Measurements from ENCODE around the gene LRRC61. TPM values are rescaled to one million over a fixed set of nuclear protein-coding genes. Genes with fewer than 3 reads are reported as not detected.

The LRRC61 gene
- total and polyA plus RNA-seq, 2 of the 13 experiments (the other 11 are each of a cell fraction or from before 2014, with no cell fraction given), result 33.0 to 34.8 TPM

DNA sequence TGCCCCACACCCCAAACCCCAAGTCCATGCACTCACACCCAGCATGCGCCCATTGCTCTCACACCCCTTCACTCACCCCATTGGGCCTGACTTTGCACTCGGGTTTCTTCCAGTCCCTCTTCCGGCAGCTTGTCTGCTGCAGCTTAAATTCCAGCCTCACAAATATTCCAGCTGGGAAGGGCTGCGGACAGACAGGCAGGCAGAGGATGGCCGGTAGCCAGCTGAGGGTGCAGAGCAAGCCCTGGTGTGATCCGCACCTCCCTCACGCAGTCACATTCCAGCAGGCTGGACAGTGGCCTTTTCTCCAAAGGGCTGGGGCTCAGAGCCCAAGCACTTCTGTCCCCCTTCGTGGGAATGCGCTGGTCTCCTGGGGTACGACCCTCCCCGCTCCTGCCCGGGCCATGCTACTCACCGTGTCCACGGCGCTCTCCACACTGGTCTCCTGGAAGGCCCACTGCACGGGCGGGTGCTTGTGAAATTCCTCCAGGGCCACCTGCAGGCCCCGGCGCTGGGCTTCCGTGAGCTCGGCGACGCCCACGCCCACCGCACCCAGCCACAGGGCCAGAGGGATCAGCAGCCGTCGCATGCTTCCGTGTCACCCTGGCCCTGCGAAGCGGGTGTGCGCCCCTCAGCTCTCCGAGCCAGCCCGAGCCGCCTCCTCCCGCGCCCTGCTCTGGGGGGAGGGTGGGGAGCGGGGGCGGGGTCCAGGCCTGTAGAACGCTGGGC, 17.0 kb downstream of the LRRC61 start:
- H3K27ac ChIP-seq (ENCODE audit: extremely low read length, insufficient read depth, low read length), result peak overlapping the region; percentile 49
- DNase-seq (ENCODE audit: low spot score), result peak; percentile 56
- peak overlapping the region; percentile 86 for H3K4me2 ChIP-seq (ENCODE audit: low read depth, low read length)
- H3K79me2 ChIP-seq (ENCODE audit: insufficient read depth, low read length), result peaks cover 3% of the 10 kb centered on the region
- in situ Hi-C loops (cut with HindIII; ENCODE audit: extremely low pct_ligation_motif_present, low pct_unique_long_range_greater_than_20kb) (loop anchor here (5.0 kb wide), 1 partner anchor 62 kb away; no protein-coding TSS in a partner anchor), intact Hi-C loops (cut with micrococcal nuclease; ENCODE audit: unreplicated experiment) (loop anchor here (2.0 to 5.0 kb wide), 2 partner anchors 47 to 445 kb away; no protein-coding TSS in a partner anchor)
- peak overlapping the region; percentile 75; the same call in 1 of the 2 replicates for H3K9ac ChIP-seq (ENCODE audit: insufficient read depth, low read depth, low read length)
- 31% methylated on average over 5 of the region's 39 CpGs for WGBS (ENCODE audit: low lambda C conversion rate)
- ChIA-PET CTCF (ENCODE audit: low intra/inter-chr PET ratio, low total read pairs) (no interaction called here), POLR2A (interaction anchor here (0.9 to 4.7 kb wide), 12 partner anchors 10 to 67 kb away, joined by 3 to 40 read pairs (median 6); partner anchors contain the start of genes ACTR3C, LRRC61 and REPIN1)
- H3K4me3 ChIP-seq (replicated peaks in 1 of 3; ENCODE audit: insufficient read depth in 1 of 3, low read depth in 2 of 3, low read length in 3 of 3), result peak overlapping the region; percentile 75 to 88 (median 86)
- ATAC-seq, result peak; percentile 71
- BruUV-seq (replicated peaks), result no TSS peak
- H3K27me3 ChIP-seq (ENCODE audit: control insufficient read depth in 1 of 2, insufficient read depth in 2 of 2, low read length in 2 of 2), result no peaks in the 10 kb centered on the region; a peak in 1 of 5 replicates
- H3K36me3 ChIP-seq (replicated peaks in 1 of 2; ENCODE audit: control insufficient read depth in 1 of 2, insufficient read depth in 2 of 2, low read length in 2 of 2), result peaks cover 6 to 7% of the 10 kb centered on the region in 2 experiments; a peak in 2 of 5 replicates
- no peaks in the 10 kb centered on the region for H3K9me3 ChIP-seq (ENCODE audit: low read length)
- no peak for FAIRE-seq
- H3K4me1 ChIP-seq (ENCODE audit: insufficient read depth, low read length), result peaks cover 41% of the 10 kb centered on the region
- H2AFZ ChIP-seq (ENCODE audit: low read length), result no peak overlapping the region
- H4K20me1 ChIP-seq (ENCODE audit: insufficient read depth, low read length), result peaks cover 2% of the 10 kb centered on the region; the same call in 1 of the 2 replicates
- TF ChIP-seq XRCC5 (optimal IDR thresholded peaks at IDR 0.05; ENCODE audit: low read length) (peak; percentile 30), RNF2 (conservative IDR thresholded peaks at IDR 0.05; ENCODE audit: low read depth) (0 out of 2 replicates have a peak, but pooled peaks have one; percentile 22), AGO1 (IDR thresholded peaks at IDR 0.05; ENCODE audit: low read depth, low read length, poor library complexity, severe bottlenecking) (no peak), TOPORS (CRISPR knock-in tag; IDR thresholded peaks at IDR 0.05) (no peak; the same call in 1 of the 2 replicates), ZNF891 (CRISPR knock-in tag; IDR thresholded peaks at IDR 0.05) (peak; percentile 79; the same call in 1 of the 2 replicates), ATAD3A (CRISPR knock-in tag; IDR thresholded peaks at IDR 0.05) (no peak), ELF4 (CRISPR knock-in tag; IDR thresholded peaks at IDR 0.05; ENCODE audit: borderline replicate concordance) (no peak), ZNF776 (CRISPR knock-in tag; IDR thresholded peaks at IDR 0.05) (peak; percentile 51; the same call in 1 of the 2 replicates), BRD4 (CRISPR knock-in tag; IDR thresholded peaks at IDR 0.05) (peak; percentile 49; the same call in 1 of the 2 replicates), GZF1 (CRISPR knock-in tag; IDR thresholded peaks at IDR 0.05) (peak; percentile 26; the same call in 1 of the 2 replicates), ZNF772 (CRISPR knock-in tag; IDR thresholded peaks at IDR 0.05) (peak; percentile 39; the same call in 1 of the 2 replicates), ZC3H13 (CRISPR knock-in tag; IDR thresholded peaks at IDR 0.05) (no peak), ETV6 (CRISPR knock-in tag; conservative IDR thresholded peaks at IDR 0.05) (no peak), TCF12 (IDR thresholded peaks at IDR 0.05) (no peak), TCF12 (CRISPR knock-in tag; IDR thresholded peaks at IDR 0.05) (no peak), SKI (IDR thresholded peaks at IDR 0.05; ENCODE audit: partially characterized antibody) (no peak)
- TF ChIP-seq, protein P1, sequence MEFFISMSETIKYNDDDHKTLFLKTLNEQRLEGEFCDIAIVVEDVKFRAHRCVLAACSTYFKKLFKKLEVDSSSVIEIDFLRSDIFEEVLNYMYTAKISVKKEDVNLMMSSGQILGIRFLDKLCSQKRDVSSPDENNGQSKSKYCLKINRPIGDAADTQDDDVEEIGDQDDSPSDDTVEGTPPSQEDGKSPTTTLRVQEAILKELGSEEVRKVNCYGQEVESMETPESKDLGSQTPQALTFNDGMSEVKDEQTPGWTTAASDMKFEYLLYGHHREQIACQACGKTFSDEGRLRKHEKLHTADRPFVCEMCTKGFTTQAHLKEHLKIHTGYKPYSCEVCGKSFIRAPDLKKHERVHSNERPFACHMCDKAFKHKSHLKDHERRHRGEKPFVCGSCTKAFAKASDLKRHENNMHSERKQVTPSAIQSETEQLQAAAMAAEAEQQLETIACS (CRISPR knock-in tag; IDR thresholded peaks at IDR 0.05), result 0 out of 2 replicates have a peak, but pooled peaks have one; percentile 32
- TF ChIP-seq, protein P2, sequence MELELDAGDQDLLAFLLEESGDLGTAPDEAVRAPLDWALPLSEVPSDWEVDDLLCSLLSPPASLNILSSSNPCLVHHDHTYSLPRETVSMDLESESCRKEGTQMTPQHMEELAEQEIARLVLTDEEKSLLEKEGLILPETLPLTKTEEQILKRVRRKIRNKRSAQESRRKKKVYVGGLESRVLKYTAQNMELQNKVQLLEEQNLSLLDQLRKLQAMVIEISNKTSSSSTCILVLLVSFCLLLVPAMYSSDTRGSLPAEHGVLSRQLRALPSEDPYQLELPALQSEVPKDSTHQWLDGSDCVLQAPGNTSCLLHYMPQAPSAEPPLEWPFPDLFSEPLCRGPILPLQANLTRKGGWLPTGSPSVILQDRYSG (CRISPR knock-in tag; IDR thresholded peaks at IDR 0.05), result no peak
- TF ChIP-seq, protein P3, sequence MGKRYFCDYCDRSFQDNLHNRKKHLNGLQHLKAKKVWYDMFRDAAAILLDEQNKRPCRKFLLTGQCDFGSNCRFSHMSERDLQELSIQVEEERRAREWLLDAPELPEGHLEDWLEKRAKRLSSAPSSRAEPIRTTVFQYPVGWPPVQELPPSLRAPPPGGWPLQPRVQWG (CRISPR knock-in tag; IDR thresholded peaks at IDR 0.05; ENCODE audit: borderline replicate concordance, low read depth), result no peak
- TF ChIP-seq, protein P4, sequence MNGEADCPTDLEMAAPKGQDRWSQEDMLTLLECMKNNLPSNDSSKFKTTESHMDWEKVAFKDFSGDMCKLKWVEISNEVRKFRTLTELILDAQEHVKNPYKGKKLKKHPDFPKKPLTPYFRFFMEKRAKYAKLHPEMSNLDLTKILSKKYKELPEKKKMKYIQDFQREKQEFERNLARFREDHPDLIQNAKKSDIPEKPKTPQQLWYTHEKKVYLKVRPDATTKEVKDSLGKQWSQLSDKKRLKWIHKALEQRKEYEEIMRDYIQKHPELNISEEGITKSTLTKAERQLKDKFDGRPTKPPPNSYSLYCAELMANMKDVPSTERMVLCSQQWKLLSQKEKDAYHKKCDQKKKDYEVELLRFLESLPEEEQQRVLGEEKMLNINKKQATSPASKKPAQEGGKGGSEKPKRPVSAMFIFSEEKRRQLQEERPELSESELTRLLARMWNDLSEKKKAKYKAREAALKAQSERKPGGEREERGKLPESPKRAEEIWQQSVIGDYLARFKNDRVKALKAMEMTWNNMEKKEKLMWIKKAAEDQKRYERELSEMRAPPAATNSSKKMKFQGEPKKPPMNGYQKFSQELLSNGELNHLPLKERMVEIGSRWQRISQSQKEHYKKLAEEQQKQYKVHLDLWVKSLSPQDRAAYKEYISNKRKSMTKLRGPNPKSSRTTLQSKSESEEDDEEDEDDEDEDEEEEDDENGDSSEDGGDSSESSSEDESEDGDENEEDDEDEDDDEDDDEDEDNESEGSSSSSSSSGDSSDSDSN (CRISPR knock-in tag; IDR thresholded peaks at IDR 0.05), result peak; percentile 68

Measured in HepG2 (cell line).